CD14-positive monocyte (primary cell): ENCODE measurements around the gene SHROOM3. TPM values are rescaled to one million over a fixed set of nuclear protein-coding genes. Genes with fewer than 3 reads are reported as not detected.
A peak's percentile ranks its signal among the peaks of the same experiment; 100 is the strongest.
"Not testable (repeated sequence)": the region's sequence is repeated elsewhere in the genome, so short reads cannot be mapped to it uniquely, and the experiment has no call there.

Source experiments
- DNase-seq, 3 donors: peaks; one replicate each; pipeline ENCODE4 v3.0.0-alpha.2; 2011 to 2022
- H2AFZ ChIP-seq: 2 replicates; pipeline ENCODE4 v1.6.0; 2012; ENCODE audit warnings: mild to moderate bottlenecking, low read depth, low read length, inconsistent platforms; ENCODE audit not compliant: insufficient read depth, poor library complexity, severe bottlenecking
- H3K27ac ChIP-seq, 2 donors: 1 replicate in 1 of 2; 2 replicates in 1 of 2; pipeline ENCODE4 v1.5.1; 2012 to 2013; ENCODE audit warnings: low read length in 2 of 2, control low read depth in 1 of 2, inconsistent platforms in 1 of 2, low read depth in 1 of 2, mild to moderate bottlenecking in 1 of 2
- H3K27me3 ChIP-seq, 2 donors: one replicate each; pipeline versions ENCODE4 v1.6.0 to v1.6.1; 2011 to 2013; ENCODE audit warnings: low read length in 2 of 2; ENCODE audit not compliant: control insufficient read depth in 2 of 2, insufficient read depth in 2 of 2
- H3K36me3 ChIP-seq, 2 donors: replicated peaks in 1 of 2; 1 replicate in 1 of 2; 2 replicates in 1 of 2; pipeline versions ENCODE4 v1.5.1 to v1.6.1; 2012 to 2013; ENCODE audit warnings: low read length in 2 of 2, control low read depth in 1 of 2, inconsistent platforms in 1 of 2, mild to moderate bottlenecking in 1 of 2; ENCODE audit not compliant: insufficient read depth in 2 of 2, control insufficient read depth in 1 of 2
- H3K4me1 ChIP-seq, 2 donors: 1 replicate in 1 of 2; 2 replicates in 1 of 2; pipeline versions ENCODE4 v1.5.1 to v1.6.1; 2012 to 2013; ENCODE audit warnings: low read length in 2 of 2, control low read depth in 1 of 2, inconsistent platforms in 1 of 2, mild to moderate bottlenecking in 1 of 2, moderate library complexity in 1 of 2; ENCODE audit not compliant: insufficient read depth in 2 of 2, control insufficient read depth in 1 of 2
- H3K4me2 ChIP-seq: replicated peaks from 2 replicates; pipeline ENCODE3; 2012; ENCODE audit warnings: low read length, moderate library complexity, mild to moderate bottlenecking; ENCODE audit not compliant: poor library complexity, severe bottlenecking; ENCODE audit errors: extremely low read depth
- H3K4me3 ChIP-seq, 3 experiments: fragments of 200-600 bp in 1 of 3; sonication (generic) in 1 of 3; replicated peaks in 1 of 3; 1 replicate in 2 of 3; 2 replicates in 1 of 3; pipeline ENCODE4 v1.5.1; 2011 to 2013; ENCODE audit warnings: low read length in 3 of 3, mild to moderate bottlenecking in 3 of 3, control low read depth in 2 of 3, low read depth in 2 of 3, inconsistent platforms in 1 of 3, moderate library complexity in 1 of 3
- H3K79me2 ChIP-seq: 2 replicates; pipeline ENCODE4 v1.6.0; 2012; ENCODE audit warnings: mild to moderate bottlenecking, control low read depth, inconsistent platforms, low read length, moderate library complexity; ENCODE audit not compliant: insufficient read depth
- H3K9ac ChIP-seq: 2 replicates; pipeline ENCODE4 v1.6.0; 2017; ENCODE audit warnings: low read length, mild to moderate bottlenecking; ENCODE audit not compliant: insufficient read depth, poor library complexity, severe bottlenecking
- H3K9me3 ChIP-seq, 2 donors: replicated peaks in 1 of 2; 1 replicate in 1 of 2; 2 replicates in 1 of 2; pipeline versions ENCODE4 v1.5.1 to v1.6.1; 2012 to 2013; ENCODE audit warnings: low read length in 2 of 2, control low read depth in 1 of 2; ENCODE audit not compliant: control insufficient read depth in 1 of 2, insufficient read depth in 1 of 2
- H4K20me1 ChIP-seq: 2 replicates; pipeline ENCODE4 v1.6.0; 2012; ENCODE audit warnings: mild to moderate bottlenecking, low read length, control low read depth, moderate library complexity; ENCODE audit not compliant: insufficient read depth
- H3K27ac Mint-ChIP-seq, 7 donors: one replicate each; pipeline ENCODE4 v1.8.0; 2020; ENCODE audit warnings: mild to moderate bottlenecking in 7 of 7, mixed read lengths in 7 of 7, moderate library complexity in 6 of 7, inconsistent platforms in 2 of 7
- H3K27me3 Mint-ChIP-seq, 3 donors: one replicate each; pipeline ENCODE4 v1.8.0; 2021 to 2022; ENCODE audit warnings: low read depth in 3 of 3, mild to moderate bottlenecking in 3 of 3, mixed read lengths in 3 of 3, moderate library complexity in 3 of 3, inconsistent platforms in 1 of 3
- H3K36me3 Mint-ChIP-seq, 2 donors: one replicate each; pipeline ENCODE4 v1.8.0; 2020; ENCODE audit warnings: mixed read lengths in 2 of 2, inconsistent platforms in 1 of 2, mild to moderate bottlenecking in 1 of 2
- H3K4me1 Mint-ChIP-seq: one replicate; pipeline ENCODE4 v1.8.0; 2020; ENCODE audit warnings: mild to moderate bottlenecking, mixed read lengths
- H3K4me3 Mint-ChIP-seq, 2 donors: one replicate each; pipeline ENCODE4 v1.8.0; 2020; ENCODE audit warnings: mild to moderate bottlenecking in 2 of 2, mixed read lengths in 2 of 2, moderate library complexity in 1 of 2
- H3K9me3 Mint-ChIP-seq, 7 donors: one replicate each; pipeline ENCODE4 v1.8.0; 2020 to 2022; ENCODE audit warnings: mixed read lengths in 7 of 7, mild to moderate bottlenecking in 6 of 7, moderate library complexity in 6 of 7, inconsistent platforms in 2 of 7
- CTCF ChIP-seq: fragments of 200-600 bp; IDR thresholded peaks from one replicate; pipeline ENCODE4 v1.8.0; 2022; ENCODE audit warnings: antibody characterized with exemption, mild to moderate bottlenecking
- WGBS: methylation state at CpG from one replicate; pipeline ENCODE4 v1.1.5; 2013; ENCODE audit warnings: missing lambda C conversion rate; ENCODE audit not compliant: insufficient coverage; 5-methylcytosine and 5-hydroxymethylcytosine counted together
- intact Hi-C, 2 donors: fragments of 100-400 bp; cut with micrococcal nuclease; formaldehyde crosslinking; loops; one replicate each; pipeline versions ENCODE4 v1.15.0 to v1.15.1; 2023
- polyA plus RNA-seq, 3 donors: library from polyadenylated mRNA; depleted of rRNA in 1 of 3; unstranded in 2 of 3; stranded (reverse) in 1 of 3; fragments of 300-500 nt in 2 of 3; fragments of >200 nt in 1 of 3; fragmentation: Illumina TruSeq in 2 of 3; gene quantifications; 1 replicate in 2 of 3; 2 replicates in 1 of 3; pipeline ENCODE4 v1.2.3, GENCODE V29; 2012 to 2021

Gene SHROOM3
- polyA plus RNA-seq, 3 donors = not detected

- peak overlapping the region in 1 of 3 experiments; percentile 53 for H3K4me3 ChIP-seq
- peak overlapping the region; percentile 21 for H2AFZ ChIP-seq
- H3K27me3 Mint-ChIP-seq = peaks cover 20 to 29% (median 29%) of the 10 kb centered on the region in 3 donors
- H3K4me1 ChIP-seq = peaks cover 6 to 7% of the 10 kb centered on the region in 2 donors
- H4K20me1 ChIP-seq = no peaks in the 10 kb centered on the region
- H3K4me3 Mint-ChIP-seq = peak overlapping the region; percentile 56 to 80
- DNase-seq = no peak
- no peak overlapping the region for H3K27ac Mint-ChIP-seq
- H3K79me2 ChIP-seq = no peaks in the 10 kb centered on the region
- 73% methylated on average over 16 of the region's 18 CpGs for WGBS
- H3K9me3 Mint-ChIP-seq = peaks cover 5 to 34% (median 15%) of the 10 kb centered on the region in 7 donors
- H3K36me3 ChIP-seq = no peaks in the 10 kb centered on the region
- H3K9me3 ChIP-seq = no peaks in the 10 kb centered on the region
- H3K27ac ChIP-seq = no peak overlapping the region
- peaks cover 10 to 27% of the 10 kb centered on the region in 2 donors for H3K27me3 ChIP-seq
- H3K4me1 Mint-ChIP-seq = peaks cover 12% of the 10 kb centered on the region
- H3K9ac ChIP-seq = no peak overlapping the region
- intact Hi-C loops = no loop called here
- no peak for TF ChIP-seq CTCF
- H3K36me3 Mint-ChIP-seq = peaks cover 0 to 2% of the 10 kb centered on the region in 2 donors
- no peak overlapping the region for H3K4me2 ChIP-seq
These were observed 14.8 kb upstream of the SHROOM3 start for GRCh38 chr4:76420188-76420761.

GRCh38 chr4:76420762-76421581 is 14.1 kb upstream of the SHROOM3 start, which contains the start of gene CCDC158:
TSS of gene CCDC158 (minus strand) at chr4:76421141. CDS start at chr4:76403207, 17,934 bp downstream.
- H3K36me3 ChIP-seq = no peaks in the 10 kb centered on the region
- peak within 1 kb of the TSS; percentile 72 for H3K4me2 ChIP-seq
- Mint-ChIP-seq H3K9me3 (peaks cover 5 to 34% (median 13%) of the 10 kb centered on the region in 7 donors), H3K4me1 (peaks cover 12% of the 10 kb centered on the region), H3K27ac (peak within 1 kb of the TSS in 1 of 7 donors; percentile 41), H3K36me3 (peaks cover 0 to 2% of the 10 kb centered on the region in 2 donors), H3K4me3 (peak within 1 kb of the TSS; percentile 73 to 80), H3K27me3 (peaks cover 25 to 29% (median 29%) of the 10 kb centered on the region in 3 donors)
- no peak within 1 kb of the TSS for H3K27ac ChIP-seq
- intact Hi-C loops = no loop called here
- H4K20me1 ChIP-seq = no peaks in the 10 kb centered on the region
- H3K4me1 ChIP-seq = peaks cover 6 to 7% of the 10 kb centered on the region in 2 donors
- no peaks in the 10 kb centered on the region for H3K9me3 ChIP-seq
- no peak for TF ChIP-seq CTCF
- DNase-seq = no peak
- peak within 1 kb of the TSS; percentile 40 for H3K9ac ChIP-seq
- H3K27me3 ChIP-seq = peaks cover 10 to 27% of the 10 kb centered on the region in 2 donors
- 11% methylated on average over 64 of the region's 79 CpGs for WGBS
- H2AFZ ChIP-seq = peak within 1 kb of the TSS; percentile 35
- no peaks in the 10 kb centered on the region for H3K79me2 ChIP-seq
- H3K4me3 ChIP-seq = peak within 1 kb of the TSS in 1 of 3 experiments; percentile 53

- H3K36me3 ChIP-seq, H2AFZ ChIP-seq, H3K9ac ChIP-seq, H3K4me3 ChIP-seq, H3K27ac ChIP-seq, H3K36me3 Mint-ChIP-seq, H3K9me3 ChIP-seq, H4K20me1 ChIP-seq, H3K4me3 Mint-ChIP-seq, H3K27ac Mint-ChIP-seq, H3K4me2 ChIP-seq, H3K4me1 ChIP-seq, intact Hi-C loops, DNase-seq, H3K79me2 ChIP-seq: not testable (repeated sequence)
- peaks cover 26 to 33% (median 29%) of the 10 kb centered on the region in 3 donors for H3K27me3 Mint-ChIP-seq
- peaks cover 2 to 20% (median 10%) of the 10 kb centered on the region in 7 donors for H3K9me3 Mint-ChIP-seq
- H3K27me3 ChIP-seq = peaks cover 10 to 27% of the 10 kb centered on the region in 2 donors
- WGBS = 98% methylated on average over 6 of the region's 27 CpGs
- H3K4me1 Mint-ChIP-seq = peaks cover 12% of the 10 kb centered on the region
These were observed 11.9 kb upstream of the SHROOM3 start for GRCh38 chr4:76423159-76423558.
